K562 (cell line): Measurements from ENCODE around the gene SEMA3F. TPM values are rescaled to one million over a fixed set of nuclear protein-coding genes. Genes with fewer than 3 reads are reported as not detected.

Experiments used
- ATAC-seq: fragments of 200-7000 bp; cut with Tn5 transposase; 3 replicates; pipeline ENCODE4 v1.9.1; 2020; ENCODE audit warnings: moderate library complexity
- BruUV-seq: library from RNA; stranded (reverse); fragments of 400-500 nt; replicated peaks from 2 replicates; lab custom pipeline; 2021; lab: Mats Ljungman, UMichigan
- CTCF ChIA-PET: fragments of 300-600 bp; formaldehyde crosslinking; extraction: SDS; loops from one replicate; lab custom pipeline; 2021; ENCODE audit warnings: low intra/inter-chr PET ratio; lab: Yijun Ruan, JAX
- POLR2A ChIA-PET: fragments of 300-600, 350-650 bp; sonication (Branson Sonifier 250); formaldehyde crosslinking; extraction: SDS; loops from one replicate; lab custom pipeline; 2021; ENCODE audit warnings: antibody characterized with exemption, inconsistent platforms; lab: Yijun Ruan, JAX
- DNase-seq, 4 experiments: peaks; one replicate each; pipeline versions ENCODE4 v3.0.0 to v3.0.0-alpha.2; 2011 to 2018; ENCODE audit warnings: low spot score in 3 of 4, mixed read lengths in 3 of 4; ENCODE audit errors: extremely low read depth in 1 of 4
- FAIRE-seq: peaks from 2 replicates; lab custom pipeline; 2011; peaks lifted over from hg19 to GRCh38; lab: Jason Lieb, UNC
- H2AFZ ChIP-seq: 2 replicates; pipeline ENCODE4 v1.6.0; 2011; ENCODE audit warnings: low read depth, low read length, control low read depth, inconsistent platforms
- H3K27ac ChIP-seq: fragments of 200-600 bp; 3 replicates; pipeline ENCODE4 v1.8.0; 2011; ENCODE audit warnings: low read depth, mild to moderate bottlenecking, control low read depth, inconsistent platforms, low read length, moderate library complexity, mixed read lengths; ENCODE audit errors: extremely low read depth
- H3K27me3 ChIP-seq, 2 experiments: fragments of 300-600 bp in 1 of 2; 2 replicates in 1 of 2; 3 replicates in 1 of 2; pipeline versions ENCODE4 v1.6.0 to v1.8.0; 2011; ENCODE audit warnings: inconsistent platforms in 2 of 2, low read length in 2 of 2, mild to moderate bottlenecking in 1 of 2, mixed read lengths in 1 of 2, moderate library complexity in 1 of 2; ENCODE audit not compliant: control insufficient read depth in 2 of 2, insufficient read depth in 2 of 2
- H3K36me3 ChIP-seq: fragments of 300-600 bp; 3 replicates; pipeline ENCODE4 v1.8.0; 2011; ENCODE audit warnings: mild to moderate bottlenecking, low read length, inconsistent platforms; ENCODE audit not compliant: control insufficient read depth, insufficient read depth
- H3K4me1 ChIP-seq, 2 experiments: fragments of 200-600 bp in 1 of 2; replicated peaks in 1 of 2; 2 replicates in 1 of 2; 3 replicates in 1 of 2; pipeline versions ENCODE4 v1.5.1 to v1.8.0; 2011; ENCODE audit warnings: inconsistent platforms in 2 of 2, low read length in 2 of 2, mild to moderate bottlenecking in 1 of 2, mixed read lengths in 1 of 2, moderate library complexity in 1 of 2; ENCODE audit not compliant: control insufficient read depth in 2 of 2, insufficient read depth in 2 of 2
- H3K4me2 ChIP-seq: 2 replicates; pipeline ENCODE4 v1.6.1; 2011; ENCODE audit warnings: low read length, control low read depth, inconsistent platforms, mixed read lengths; ENCODE audit not compliant: insufficient read depth
- H3K4me3 ChIP-seq: fragments of 200-600 bp; sonication (generic), shearing (Covaris generic); 2 replicates; pipeline ENCODE4 v1.5.1; 2016; ENCODE audit warnings: control low read depth, inconsistent platforms
- H3K79me2 ChIP-seq: fragments of 200-600 bp; 3 replicates; pipeline ENCODE4 v1.8.0; 2011; ENCODE audit warnings: low read length, inconsistent platforms; ENCODE audit not compliant: control insufficient read depth, insufficient read depth
- H3K9ac ChIP-seq, 2 experiments: 2 replicates each; pipeline versions ENCODE4 v1.6.0 to v1.6.1; 2011; ENCODE audit warnings: low read depth in 2 of 2, low read length in 2 of 2, control low read depth in 1 of 2, inconsistent platforms in 1 of 2, mild to moderate bottlenecking in 1 of 2, mixed read lengths in 1 of 2; ENCODE audit not compliant: insufficient read depth in 1 of 2
- H3K9me1 ChIP-seq: one replicate; pipeline ENCODE4 v1.6.0; 2011; ENCODE audit warnings: inconsistent platforms, mild to moderate bottlenecking, low read length, moderate library complexity; ENCODE audit not compliant: control insufficient read depth, insufficient read depth
- H3K9me3 ChIP-seq: replicated peaks from 2 replicates; pipeline ENCODE4 v1.5.1; 2011; ENCODE audit warnings: low read depth, low read length, inconsistent platforms; ENCODE audit not compliant: control insufficient read depth, insufficient read depth
- H4K20me1 ChIP-seq: replicated peaks from 2 replicates; pipeline ENCODE4 v1.6.1; 2011; ENCODE audit warnings: low read length, inconsistent platforms, mixed read lengths; ENCODE audit not compliant: control insufficient read depth, insufficient read depth
- ADNP ChIP-seq: fragments of 200-800 bp; sonication (Bioruptor generic); IDR thresholded peaks from 2 replicates; pipeline ENCODE4 v1.6.1; 2016; ENCODE audit warnings: missing genetic modification characterization, missing compliant biosample characterization
- ESRRA ChIP-seq: fragments of 450-650 bp; IDR thresholded peaks from 2 replicates; pipeline ENCODE4 v1.6.1; 2014; ENCODE audit warnings: low read depth, mild to moderate bottlenecking, moderate library complexity, borderline replicate concordance
- KAT2B ChIP-seq: IDR thresholded peaks from one replicate; pipeline ENCODE4 v1.6.1; 2012; ENCODE audit warnings: low read depth, mild to moderate bottlenecking, control low read depth, inconsistent platforms, low read length, moderate library complexity
- MIER1 ChIP-seq: fragments of 450-650 bp; IDR thresholded peaks from 2 replicates; pipeline ENCODE4 v1.6.1; 2016; ENCODE audit warnings: antibody characterized with exemption, mild to moderate bottlenecking, low read depth
- NRF1 ChIP-seq, 2 experiments: fragments of 450-650 bp; IDR thresholded peaks in 1 of 2; conservative IDR thresholded peaks in 1 of 2; 2 replicates each; pipeline ENCODE4 v1.6.1; 2014; ENCODE audit warnings: mild to moderate bottlenecking in 2 of 2
- RB1 ChIP-seq: fragments of 450-650 bp; IDR thresholded peaks from 2 replicates; pipeline ENCODE4 v1.6.1; 2017; ENCODE audit warnings: low read depth, mild to moderate bottlenecking
- RBM25 ChIP-seq: fragments of 200-400 bp; formaldehyde crosslinking; IDR thresholded peaks from 2 replicates; pipeline ENCODE4 v1.6.1; 2018; ENCODE audit warnings: low read length, low read depth, moderate library complexity; ENCODE audit not compliant: severe bottlenecking
- RCOR1 ChIP-seq, 2 experiments: IDR thresholded peaks; 2 replicates each; pipeline ENCODE4 v1.6.1; 2012; ENCODE audit warnings: low read depth in 2 of 2, low read length in 2 of 2, borderline replicate concordance in 1 of 2, improper control_type of control experiment in 1 of 2
- RUNX1 ChIP-seq: sonication (generic); IDR thresholded peaks from 2 replicates; pipeline ENCODE4 v1.6.1; 2016; ENCODE audit warnings: antibody characterized with exemption, low read depth
- TCF3 ChIP-seq: sonication (generic); formaldehyde crosslinking; IDR thresholded peaks from 2 replicates; pipeline ENCODE4 v1.4.0; 2020; ENCODE audit warnings: mild to moderate bottlenecking, missing genetic modification reagents
- TEAD1 ChIP-seq, 2 experiments: fragments of 450-650 bp in 1 of 2; sonication (generic) in 1 of 2; formaldehyde crosslinking; IDR thresholded peaks; 2 replicates each; pipeline versions ENCODE4 v1.4.0 to v1.8.0; 2020 to 2022; ENCODE audit warnings: mild to moderate bottlenecking in 2 of 2, missing genetic modification reagents in 1 of 2
- ZNF133 ChIP-seq: fragments of 250-450 bp; sonication (Bioruptor Pico); IDR thresholded peaks from 2 replicates; pipeline ENCODE4 v1.4.0; 2020; ENCODE audit warnings: mild to moderate bottlenecking
- ZNF551 ChIP-seq: fragments of 250-450 bp; sonication (Bioruptor Pico); IDR thresholded peaks from 2 replicates; pipeline ENCODE4 v1.5.0; 2021; ENCODE audit warnings: mild to moderate bottlenecking, moderate library complexity
- ZNF584 ChIP-seq: fragments of 200-800 bp; sonication (Bioruptor generic); IDR thresholded peaks from 2 replicates; pipeline ENCODE4 v1.6.1; 2016; ENCODE audit warnings: low read depth, mild to moderate bottlenecking, missing genetic modification characterization, missing compliant biosample characterization
- WGBS: fragments of 100-300 bp; shearing (Covaris generic); methylation state at CpG from one replicate; pipeline ENCODE4 v1.1.6; 2016; ENCODE audit warnings: low coverage, mixed read lengths; ENCODE audit not compliant: insufficient coverage; ENCODE audit errors: missing lambda C conversion rate; 5-methylcytosine and 5-hydroxymethylcytosine counted together
- in situ Hi-C: fragments of 300-500 bp; cut with MboI; formaldehyde crosslinking; loops from 4 replicates; pipeline ENCODE4 v1.15.0; 2018; ENCODE audit warnings: inconsistent platforms, mixed read lengths
- intact Hi-C: fragments of 100-400 bp; cut with micrococcal nuclease; formaldehyde crosslinking; loops from 2 replicates; pipeline ENCODE4 v1.14.2; 2022
- polyA plus RNA-seq, 8 experiments: library from polyadenylated mRNA; depleted of rRNA in 4 of 8; stranded (reverse) in 5 of 8; unstranded in 3 of 8; fragments of >200 nt; fragmentation: Nextera tagmentation in 2 of 8; fragmentation: Illumina TruSeq in 1 of 8; extraction: Ambion mirVana in 2 of 8; extraction: Trizol in 1 of 8; gene quantifications; 2 replicates each; pipeline versions ENCODE4 v1.2.1 to v1.2.3, GENCODE V29; 2011 to 2014; ENCODE audit warnings: inconsistent platforms in 1 of 8, missing spikeins in 1 of 8
- total RNA-seq, 7 experiments: library from RNA; depleted of rRNA in 6 of 7; stranded (reverse); fragments of >200 nt in 6 of 7; fragmentation: Illumina TruSeq in 2 of 7; extraction: Trizol in 2 of 7; gene quantifications; 2 replicates each; pipeline versions ENCODE4 v1.2.1 to v1.2.3, GENCODE V29; 2011 to 2021; ENCODE audit warnings: low replicate concordance in 1 of 7
- TF ChIP-seq, protein P1 (sequence below), 3 experiments: fragments of 200-800 bp in 1 of 3; sonication (Bioruptor generic) in 1 of 3; sonication (generic) in 1 of 3; formaldehyde crosslinking in 1 of 3; IDR thresholded peaks; 2 replicates each; pipeline versions ENCODE4 v1.6.1 to v1.8.0; 2016 to 2022; ENCODE audit warnings: mild to moderate bottlenecking in 2 of 3, missing compliant biosample characterization in 2 of 3, missing genetic modification characterization in 2 of 3, missing genetic modification reagents in 1 of 3
- TF ChIP-seq, protein P2 (sequence below): fragments of 150-350 bp; IDR thresholded peaks from 2 replicates; pipeline ENCODE4 v1.6.1; 2014; ENCODE audit warnings: low read depth, mild to moderate bottlenecking, low read length, borderline replicate concordance
- TF ChIP-seq, protein P3 (sequence below): sonication (generic); formaldehyde crosslinking; IDR thresholded peaks from 2 replicates; pipeline ENCODE4 v1.8.1; 2023; ENCODE audit warnings: mild to moderate bottlenecking, missing genetic modification reagents

The SEMA3F gene
- total and polyA plus RNA-seq, 9 of the 15 experiments (the other 6 are each of a cell fraction or from before 2014, with no cell fraction given) = 0.58 to 3.0 (median 2.0) TPM; not detected in 2

DNA sequence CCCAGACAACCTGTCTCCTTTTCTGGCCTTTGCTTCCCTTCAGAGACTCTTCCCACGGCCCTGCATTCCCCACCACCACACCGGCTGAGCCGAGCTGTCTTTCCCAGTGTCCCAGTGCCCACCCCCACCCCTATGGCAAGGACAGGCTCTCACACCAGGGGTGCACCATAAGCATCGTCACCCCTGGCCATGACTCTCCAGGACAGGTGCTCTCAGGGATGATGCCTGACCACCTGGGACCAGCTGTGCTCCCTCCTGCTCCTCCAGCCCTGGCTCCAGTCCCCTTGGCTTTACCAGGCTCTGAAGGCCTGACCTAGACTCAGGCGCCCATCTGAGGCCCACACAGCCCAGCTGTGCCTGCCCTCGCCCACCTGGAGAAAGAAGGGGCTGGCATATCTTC lies 17.6 kb upstream of the SEMA3F start:
- H4K20me1 ChIP-seq = no peaks in the 10 kb centered on the region
- in situ Hi-C loops (no loop called here), intact Hi-C loops (no loop called here)
- no peaks in the 10 kb centered on the region for H3K9me1 ChIP-seq
- 0% methylated on average over 3 of the region's 6 CpGs for WGBS
- no peak overlapping the region for H3K4me2 ChIP-seq
- no peak overlapping the region for H2AFZ ChIP-seq
- H3K27ac ChIP-seq = no peak overlapping the region
- peaks cover 0 to 13% of the 10 kb centered on the region in 2 experiments; a peak in 2 of 5 replicates for H3K27me3 ChIP-seq
- BruUV-seq = no TSS peak
- H3K36me3 ChIP-seq = no peaks in the 10 kb centered on the region
- no peak for ATAC-seq
- no peak for FAIRE-seq
- H3K9ac ChIP-seq = no peak overlapping the region
- H3K79me2 ChIP-seq = no peaks in the 10 kb centered on the region
- no peak overlapping the region for H3K4me3 ChIP-seq
- no peak for TF ChIP-seq RCOR1 (IDR thresholded peaks at IDR 0.05; ENCODE audit: borderline replicate concordance in 1 of 2, low read depth in 2 of 2, low read length in 2 of 2)
- TF ChIP-seq, protein P1, sequence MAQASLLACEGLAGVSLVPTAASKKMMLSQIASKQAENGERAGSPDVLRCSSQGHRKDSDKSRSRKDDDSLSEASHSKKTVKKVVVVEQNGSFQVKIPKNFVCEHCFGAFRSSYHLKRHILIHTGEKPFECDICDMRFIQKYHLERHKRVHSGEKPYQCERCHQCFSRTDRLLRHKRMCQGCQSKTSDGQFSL (CRISPR knock-in tag; IDR thresholded peaks at IDR 0.05) = no peak
- TF ChIP-seq, protein P1 (tag; IDR thresholded peaks at IDR 0.05) = no peak
- no peak for TF ChIP-seq ADNP (tag)
- no peak for TF ChIP-seq ESRRA
- no peak for TF ChIP-seq RBM25
- no peak for TF ChIP-seq RUNX1
- TF ChIP-seq, protein P2, sequence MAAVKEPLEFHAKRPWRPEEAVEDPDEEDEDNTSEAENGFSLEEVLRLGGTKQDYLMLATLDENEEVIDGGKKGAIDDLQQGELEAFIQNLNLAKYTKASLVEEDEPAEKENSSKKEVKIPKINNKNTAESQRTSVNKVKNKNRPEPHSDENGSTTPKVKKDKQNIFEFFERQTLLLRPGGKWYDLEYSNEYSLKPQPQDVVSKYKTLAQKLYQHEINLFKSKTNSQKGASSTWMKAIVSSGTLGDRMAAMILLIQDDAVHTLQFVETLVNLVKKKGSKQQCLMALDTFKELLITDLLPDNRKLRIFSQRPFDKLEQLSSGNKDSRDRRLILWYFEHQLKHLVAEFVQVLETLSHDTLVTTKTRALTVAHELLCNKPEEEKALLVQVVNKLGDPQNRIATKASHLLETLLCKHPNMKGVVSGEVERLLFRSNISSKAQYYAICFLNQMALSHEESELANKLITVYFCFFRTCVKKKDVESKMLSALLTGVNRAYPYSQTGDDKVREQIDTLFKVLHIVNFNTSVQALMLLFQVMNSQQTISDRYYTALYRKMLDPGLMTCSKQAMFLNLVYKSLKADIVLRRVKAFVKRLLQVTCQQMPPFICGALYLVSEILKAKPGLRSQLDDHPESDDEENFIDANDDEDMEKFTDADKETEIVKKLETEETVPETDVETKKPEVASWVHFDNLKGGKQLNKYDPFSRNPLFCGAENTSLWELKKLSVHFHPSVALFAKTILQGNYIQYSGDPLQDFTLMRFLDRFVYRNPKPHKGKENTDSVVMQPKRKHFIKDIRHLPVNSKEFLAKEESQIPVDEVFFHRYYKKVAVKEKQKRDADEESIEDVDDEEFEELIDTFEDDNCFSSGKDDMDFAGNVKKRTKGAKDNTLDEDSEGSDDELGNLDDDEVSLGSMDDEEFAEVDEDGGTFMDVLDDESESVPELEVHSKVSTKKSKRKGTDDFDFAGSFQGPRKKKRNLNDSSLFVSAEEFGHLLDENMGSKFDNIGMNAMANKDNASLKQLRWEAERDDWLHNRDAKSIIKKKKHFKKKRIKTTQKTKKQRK = no peak
- TF ChIP-seq, protein P3, sequence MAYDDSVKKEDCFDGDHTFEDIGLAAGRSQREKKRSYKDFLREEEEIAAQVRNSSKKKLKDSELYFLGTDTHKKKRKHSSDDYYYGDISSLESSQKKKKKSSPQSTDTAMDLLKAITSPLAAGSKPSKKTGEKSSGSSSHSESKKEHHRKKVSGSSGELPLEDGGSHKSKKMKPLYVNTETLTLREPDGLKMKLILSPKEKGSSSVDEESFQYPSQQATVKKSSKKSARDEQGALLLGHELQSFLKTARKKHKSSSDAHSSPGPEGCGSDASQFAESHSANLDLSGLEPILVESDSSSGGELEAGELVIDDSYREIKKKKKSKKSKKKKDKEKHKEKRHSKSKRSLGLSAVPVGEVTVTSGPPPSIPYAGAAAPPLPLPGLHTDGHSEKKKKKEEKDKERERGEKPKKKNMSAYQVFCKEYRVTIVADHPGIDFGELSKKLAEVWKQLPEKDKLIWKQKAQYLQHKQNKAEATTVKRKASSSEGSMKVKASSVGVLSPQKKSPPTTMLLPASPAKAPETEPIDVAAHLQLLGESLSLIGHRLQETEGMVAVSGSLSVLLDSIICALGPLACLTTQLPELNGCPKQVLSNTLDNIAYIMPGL (CRISPR knock-in tag) = no peak
- no peak for TF ChIP-seq KAT2B
- no peak for TF ChIP-seq ZNF133 (CRISPR knock-in tag)
- no peak for TF ChIP-seq RB1
- TF ChIP-seq ZNF551 (CRISPR knock-in tag) = no peak
- no peak for TF ChIP-seq ZNF584 (CRISPR knock-in tag)
- no peak for TF ChIP-seq TEAD1 (CRISPR knock-in tag; IDR thresholded peaks at IDR 0.05)
- TF ChIP-seq TCF3 (CRISPR knock-in tag) = no peak
- no peak for TF ChIP-seq MIER1
- TF ChIP-seq NRF1 (conservative IDR thresholded peaks at IDR 0.05 in 1 of 2, IDR thresholded peaks at IDR 0.05 in 1 of 2) = no peak
- ChIA-PET CTCF (no interaction called here), POLR2A (interaction anchor here (2.0 to 2.1 kb wide), 2 partner anchors 11 to 15 kb away, joined by 10 read pairs; no protein-coding TSS in a partner anchor)
- peaks cover 0 to 8% of the 10 kb centered on the region in 2 experiments; a peak in 2 of 5 replicates for H3K4me1 ChIP-seq
- no peaks in the 10 kb centered on the region for H3K9me3 ChIP-seq
- DNase-seq = no peak
